Heart right ventricle (tissue), 16 donors: ENCODE data around the gene SS18L1. TPM values are rescaled to one million over a fixed set of nuclear protein-coding genes. Genes with fewer than 3 reads are reported as not detected.

Experiments
- ATAC-seq, 8 donors: fragments of 200-7000 bp; cut with Tn5 transposase; one replicate each; pipeline ENCODE4 v1.9.1; 2020; ENCODE audit warnings: mild to moderate bottlenecking in 8 of 8, moderate library complexity in 8 of 8, moderate number of reproducible peaks in 1 of 8
- DNase-seq, 2 donors: peaks; one replicate each; pipeline ENCODE4 v3.0.0-alpha.2; 2020
- H3K27ac ChIP-seq, 10 donors: fragments of 200-600 bp; sonication (generic) in 2 of 10; one replicate each; pipeline versions ENCODE4 v1.5.0 to v1.8.0; 2020 to 2022; ENCODE audit warnings: mild to moderate bottlenecking in 3 of 10
- H3K27me3 ChIP-seq, 7 donors: fragments of 200-600 bp; one replicate each; pipeline ENCODE4 v1.8.0; 2021 to 2022; ENCODE audit warnings: mild to moderate bottlenecking in 2 of 7
- H3K36me3 ChIP-seq, 9 donors: fragments of 200-600 bp; sonication (generic) in 1 of 9; one replicate each; pipeline versions ENCODE4 v1.5.0 to v1.8.0; 2020 to 2022; ENCODE audit warnings: mild to moderate bottlenecking in 2 of 9
- H3K4me1 ChIP-seq, 9 donors: fragments of 200-600 bp; sonication (generic) in 1 of 9; one replicate each; pipeline versions ENCODE4 v1.5.0 to v1.8.0; 2020 to 2022; ENCODE audit warnings: mild to moderate bottlenecking in 4 of 9
- H3K4me3 ChIP-seq, 10 donors: fragments of 200-600 bp; sonication (generic) in 2 of 10; one replicate each; pipeline versions ENCODE4 v1.5.0 to v1.8.0; 2020 to 2022; ENCODE audit warnings: mild to moderate bottlenecking in 7 of 10, moderate library complexity in 2 of 10
- H3K9me3 ChIP-seq, 11 donors: fragments of 200-600 bp in 10 of 11; sonication (generic) in 2 of 11; one replicate each; pipeline versions ENCODE4 v1.5.0 to v1.8.0; 2013 to 2022; ENCODE audit warnings: mild to moderate bottlenecking in 2 of 11, control low read depth in 1 of 11, moderate library complexity in 1 of 11
- WGBS, 2 donors: extraction: QIAGEN DNeasy Blood & Tissue Kit; methylation state at CpG; one replicate each; pipeline ENCODE4 v1.1.7; 2013; ENCODE audit warnings: inconsistent platforms in 1 of 2; 5-methylcytosine and 5-hydroxymethylcytosine counted together
- intact Hi-C, 10 donors: fragments of 100-400 bp; cut with DNase I; formaldehyde crosslinking; loops; one replicate each; pipeline versions ENCODE4 v1.11.1 to v1.14.2; 2022
- polyA plus RNA-seq, 2 donors: library from polyadenylated mRNA; stranded (reverse); fragments of 200-250 nt; gene quantifications; one replicate each; pipeline ENCODE4 v1.2.3, GENCODE V29; 2013
- total RNA-seq, 10 donors: library from RNA; stranded (reverse); fragmentation: NEBNext Ultra II Directional in 3 of 10; extraction: Animal tissue kit (Norgen Biotek cat#: 25700) in 3 of 10; gene quantifications; one replicate each; pipeline versions ENCODE4 v1.2.1 to v1.2.4, GENCODE V29; 2021 to 2023
- TF ChIP-seq, protein P1 (sequence below), 9 donors: fragments of 200-600 bp; sonication (generic) in 2 of 9; IDR thresholded peaks; one replicate each; pipeline versions ENCODE4 v1.5.0 to v1.8.0; 2021 to 2022; ENCODE audit warnings: antibody characterized with exemption in 9 of 9, mild to moderate bottlenecking in 5 of 9, moderate library complexity in 1 of 9
- donor health status: Arrhythmogenic right ventricular cardiomyopathy.
- donor health status: ischemic (EF 13 %, LVEDD 7.1; RV severe dilation, severe dysfunction).
- donor health status: healthy with polysubstance abuse.
- donor health status: DM: no; HTN: yes; CAD: no.
- donor health status: DM: no; HTN: no; CAD: no.
- donor health status: ischemic (EF 25% LVEDD 6.9; RV normal size, moderate dysfunction).
- donor health status: ischemic (EF 25% LVEDD 5.7; RV mildly dilated, moderate dysfunction).
- donor health status: healthy.
- donor health status: DM: yes; HTN: yes; CAD: no.
- donor health status: Ischemic cardiomyopathy.
- donor health status: ischemic (EF 35%, LVEDD 5.7; RV mildly dilated, moderate dysfunction).
- donor health status: nonischemic (EF 11% LVEDD 7.7; RV severe dilation, severe dysfunction).
- donor health status: DM: yes; HTN: yes; CAD: no.
- donor health status: PGD.
- donor health status: ischemic (EF 29% LVEDD 5.4; RV normal size, mild dysfunction).
- donor health status: nonischemic (EF 23%, LVEDD 6.1; RV moderate dilation, normal function).

Gene SS18L1
- total and polyA plus RNA-seq, 12 donors: 5.2 to 22.3 (median 7.4) TPM

DNA sequence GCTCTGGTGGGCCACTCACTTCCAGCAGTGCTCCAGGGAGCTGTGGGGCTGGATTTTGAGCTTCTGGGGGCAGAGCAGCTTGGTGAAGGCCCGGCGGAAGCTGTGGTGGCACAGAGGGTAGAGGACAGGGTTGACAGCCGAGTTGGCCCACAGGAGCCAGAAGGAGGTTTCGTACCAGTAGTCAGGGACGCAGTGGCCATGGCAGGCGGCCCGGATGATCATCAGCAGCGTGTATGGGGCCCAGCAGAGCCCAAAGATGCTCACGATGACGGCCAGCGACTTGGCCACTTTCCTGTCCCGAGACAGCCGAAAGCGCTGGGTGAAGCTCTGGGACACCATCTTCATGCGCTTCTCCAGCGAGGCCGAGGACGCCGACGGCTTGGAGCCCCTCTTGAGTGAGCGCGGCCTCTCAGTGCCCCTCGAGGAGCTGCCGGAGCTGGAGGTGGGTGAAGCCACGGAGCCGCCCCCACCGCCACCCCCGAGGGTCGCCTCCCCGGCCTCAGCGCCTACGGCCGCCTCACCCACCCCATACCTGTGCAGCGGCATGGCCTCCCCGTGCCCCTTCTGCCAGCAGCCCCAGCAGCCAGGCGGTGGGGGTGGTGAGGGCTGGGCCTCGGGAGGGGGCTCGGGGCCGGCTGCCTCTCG is 72.5 kb downstream of the SS18L1 start:
- intact Hi-C loops: no loop called here
- DNase-seq (no peak), ATAC-seq (no peak)
- 78 to 83% methylated on average over 39 to 40 of the region's 40 CpGs for whole genome bisulfite sequencing, 2 donors
- Histone ChIP-seq H3K27me3 (peaks cover 25 to 84% (median 78%) of the 10 kb centered on the region in 7 donors), H3K27ac (no peak overlapping the region), H3K4me3 (no peak overlapping the region), H3K9me3 (no peaks in the 10 kb centered on the region), H3K4me1 (peaks cover 3 to 18% (median 11%) of the 10 kb centered on the region in 9 donors), H3K36me3 (no peaks in the 10 kb centered on the region)
- TF ChIP-seq, protein P1, sequence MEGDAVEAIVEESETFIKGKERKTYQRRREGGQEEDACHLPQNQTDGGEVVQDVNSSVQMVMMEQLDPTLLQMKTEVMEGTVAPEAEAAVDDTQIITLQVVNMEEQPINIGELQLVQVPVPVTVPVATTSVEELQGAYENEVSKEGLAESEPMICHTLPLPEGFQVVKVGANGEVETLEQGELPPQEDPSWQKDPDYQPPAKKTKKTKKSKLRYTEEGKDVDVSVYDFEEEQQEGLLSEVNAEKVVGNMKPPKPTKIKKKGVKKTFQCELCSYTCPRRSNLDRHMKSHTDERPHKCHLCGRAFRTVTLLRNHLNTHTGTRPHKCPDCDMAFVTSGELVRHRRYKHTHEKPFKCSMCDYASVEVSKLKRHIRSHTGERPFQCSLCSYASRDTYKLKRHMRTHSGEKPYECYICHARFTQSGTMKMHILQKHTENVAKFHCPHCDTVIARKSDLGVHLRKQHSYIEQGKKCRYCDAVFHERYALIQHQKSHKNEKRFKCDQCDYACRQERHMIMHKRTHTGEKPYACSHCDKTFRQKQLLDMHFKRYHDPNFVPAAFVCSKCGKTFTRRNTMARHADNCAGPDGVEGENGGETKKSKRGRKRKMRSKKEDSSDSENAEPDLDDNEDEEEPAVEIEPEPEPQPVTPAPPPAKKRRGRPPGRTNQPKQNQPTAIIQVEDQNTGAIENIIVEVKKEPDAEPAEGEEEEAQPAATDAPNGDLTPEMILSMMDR (IDR thresholded peaks at IDR 0.05): no peak

DNA sequence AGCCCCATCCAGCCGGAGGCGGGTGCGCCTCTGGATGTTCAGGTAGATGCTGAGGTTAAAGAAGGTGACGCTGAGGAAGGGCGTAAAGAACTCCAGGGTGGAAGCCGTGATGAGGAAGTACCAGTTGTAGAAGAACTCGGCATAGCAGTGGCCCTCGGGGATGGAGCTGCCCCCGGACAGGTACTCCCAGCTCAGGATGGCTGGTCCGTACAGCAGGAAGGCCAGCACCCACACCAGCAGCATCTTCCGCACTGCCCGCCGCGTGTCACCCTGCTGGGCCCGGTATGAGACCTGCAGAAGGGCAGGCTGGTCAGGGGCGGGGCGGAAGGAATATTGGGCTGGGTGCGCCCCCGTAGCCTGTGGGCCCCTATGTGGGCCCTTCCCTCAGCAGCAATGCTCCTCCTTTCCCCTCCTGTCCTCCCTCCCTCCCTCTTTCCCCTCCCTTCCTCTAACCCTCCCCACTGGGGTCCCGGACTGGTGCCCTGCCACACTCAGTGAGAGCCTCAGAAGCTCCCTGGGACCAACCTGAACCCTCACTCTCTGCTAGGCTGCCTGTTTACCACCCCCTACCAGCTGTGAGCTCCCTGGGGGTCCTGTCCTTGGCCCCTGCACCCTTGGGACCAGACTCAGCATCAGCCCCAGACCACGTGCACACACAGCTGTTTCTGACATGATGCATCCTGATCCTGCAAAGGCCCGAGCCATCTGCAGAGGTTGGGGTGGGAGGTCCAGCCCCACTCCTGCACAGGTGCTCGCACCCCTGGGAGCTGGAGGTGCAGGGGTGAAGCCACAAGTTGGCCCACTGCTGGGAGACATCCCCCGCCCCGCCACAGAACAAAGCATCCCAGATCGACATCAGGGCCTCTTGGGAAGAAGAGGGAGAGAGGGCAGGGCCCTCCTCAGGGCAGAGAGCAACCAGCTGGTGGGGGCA is 73.3 kb downstream of the SS18L1 start:
- ATAC-seq (no peak), DNase-seq (no peak)
- WGBS, 2 donors: 73 to 74% methylated on average over 24 to 26 of the region's 26 CpGs
- Histone ChIP-seq H3K9me3 (no peaks in the 10 kb centered on the region), H3K36me3 (no peaks in the 10 kb centered on the region), H3K27me3 (peaks cover 29 to 84% (median 78%) of the 10 kb centered on the region in 7 donors), H3K27ac (no peak overlapping the region), H3K4me1 (peaks cover 3 to 23% (median 12%) of the 10 kb centered on the region in 9 donors), H3K4me3 (no peak overlapping the region)
- TF ChIP-seq, protein P1 (IDR thresholded peaks at IDR 0.05): no peak
- intact Hi-C loops: no loop called here

DNA sequence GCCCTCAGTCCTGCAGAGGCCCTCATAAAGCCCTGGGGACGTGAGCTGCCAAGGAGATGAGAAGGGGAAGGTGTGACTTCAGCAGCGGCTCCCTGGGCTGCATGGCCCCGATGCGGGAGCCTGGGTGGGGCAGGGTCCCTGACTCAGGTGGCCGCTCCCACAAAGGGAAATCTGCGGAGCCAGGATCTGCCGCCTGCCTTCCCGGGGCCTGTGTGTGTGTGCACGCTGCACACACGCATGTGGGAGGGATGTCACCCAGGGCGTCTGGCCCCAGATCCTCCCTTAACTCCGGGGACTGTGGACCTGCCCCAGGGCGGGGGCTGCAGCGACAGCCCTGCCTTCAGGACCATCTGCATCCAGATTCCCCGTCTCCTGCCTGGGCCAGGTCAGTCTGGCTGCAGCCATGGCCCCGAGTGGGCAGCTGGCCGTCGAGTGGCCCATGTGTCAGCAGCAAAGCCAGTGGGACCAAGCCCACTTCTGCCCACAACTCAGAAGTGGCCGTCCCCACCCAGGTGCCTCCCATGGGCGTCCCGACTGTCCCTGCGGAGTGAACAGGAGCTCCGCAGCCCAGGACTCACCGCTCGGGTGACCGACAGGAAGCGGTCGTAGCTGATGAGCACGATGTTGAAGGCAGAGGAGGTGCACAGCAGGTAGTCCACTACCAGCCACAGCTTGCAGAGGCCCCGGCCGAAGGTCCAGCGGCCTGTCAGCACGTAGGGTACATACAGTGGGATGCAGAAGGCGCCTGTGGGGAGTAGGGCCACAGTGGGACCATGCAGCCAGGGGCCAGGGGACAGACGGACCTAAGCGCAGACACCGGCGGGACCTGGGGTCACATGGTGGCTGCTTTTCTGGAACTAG is 74.6 kb downstream of the SS18L1 start:
- ATAC-seq: peak in 1 of 8 donors; percentile 12
- no peak for DNase-seq
- H3K4me3 ChIP-seq: no peak overlapping the region
- H3K27ac ChIP-seq: no peak overlapping the region
- peaks cover 3 to 23% (median 12%) of the 10 kb centered on the region in 9 donors for H3K4me1 ChIP-seq
- H3K9me3 ChIP-seq: no peaks in the 10 kb centered on the region
- WGBS, 2 donors: 54 to 57% methylated on average over 38 of the region's 38 CpGs
- intact Hi-C loops: no loop called here
- no peaks in the 10 kb centered on the region for H3K36me3 ChIP-seq
- peaks cover 38 to 90% (median 89%) of the 10 kb centered on the region in 7 donors for H3K27me3 ChIP-seq
- TF ChIP-seq, protein P1 (IDR thresholded peaks at IDR 0.05): no peak
